Pancreas (tissue), 10 donors: ENCODE data around the gene RASA3. TPM values are rescaled to one million over a fixed set of nuclear protein-coding genes. Genes with fewer than 3 reads are reported as not detected.

ENCODE experiments used
- ATAC-seq, 4 donors: fragments of 200-7000 bp; cut with Tn5 transposase; one replicate each; pipeline versions ENCODE4 v1.8.0 to v1.9.1; 2020; ENCODE audit warnings: mild to moderate bottlenecking in 4 of 4, moderate library complexity in 4 of 4
- DNase-seq, 6 donors: peaks; one replicate each; pipeline ENCODE4 v3.0.0-alpha.2; 2020
- FAIRE-seq: peaks from 2 replicates; lab custom pipeline; 2012; peaks lifted over from hg19 to GRCh38; lab: Jason Lieb, UNC
- H3K27ac ChIP-seq, 4 donors: fragments of 200-600 bp; sonication (generic); 1 replicate in 3 of 4; 2 replicates in 1 of 4; pipeline versions ENCODE4 v1.5.0 to v1.8.0; 2020
- H3K27me3 ChIP-seq, 4 donors: fragments of 200-600 bp; one replicate each; pipeline ENCODE4 v1.8.0; 2021
- H3K36me3 ChIP-seq, 3 donors: fragments of 200-600 bp; sonication (generic) in 1 of 3; one replicate each; pipeline versions ENCODE4 v1.5.0 to v1.8.0; 2020 to 2021
- H3K4me1 ChIP-seq, 3 donors: fragments of 200-600 bp; one replicate each; pipeline ENCODE4 v1.8.0; 2021
- H3K4me3 ChIP-seq, 4 donors: fragments of 200-600 bp; sonication (generic) in 2 of 4; one replicate each; pipeline versions ENCODE4 v1.5.0 to v1.8.0; 2020 to 2021
- H3K9me3 ChIP-seq, 4 donors: fragments of 200-600 bp; one replicate each; pipeline ENCODE4 v1.8.0; 2021
- CTCF ChIP-seq, 4 donors: fragments of 200-600 bp; sonication (generic) in 3 of 4; IDR thresholded peaks; one replicate each; pipeline versions ENCODE4 v1.5.0 to v1.8.0; 2021; ENCODE audit warnings: antibody characterized with exemption in 4 of 4
- WGBS, 2 donors: extraction: QIAGEN DNeasy Blood & Tissue Kit; methylation state at CpG; one replicate each; pipeline ENCODE4 v1.1.7; 2013; 5-methylcytosine and 5-hydroxymethylcytosine counted together
- intact Hi-C, 3 donors: fragments of 100-400 bp; cut with DNase I; formaldehyde crosslinking; loops; one replicate each; pipeline versions ENCODE4 v1.11.1 to v1.14.2; 2022
- polyA plus RNA-seq, 2 donors: library from polyadenylated mRNA; stranded (reverse); fragments of 200-250 nt; gene quantifications; one replicate each; pipeline ENCODE4 v1.2.3, GENCODE V29; 2013
- total RNA-seq, 6 donors: library from RNA; stranded (reverse); fragmentation: NEBNext Ultra II Directional in 4 of 6; extraction: Animal tissue kit (Norgen Biotek cat#: 25700) in 4 of 6; gene quantifications; one replicate each; pipeline versions ENCODE4 v1.2.1 to v1.2.4, GENCODE V29; 2021 to 2023
- donor health status: healthy with polysubstance abuse.
- donor health status: DM: no; HTN: no; CAD: no; lungs with moderate emphysema.
- donor health status: DM: no; HTN: no; CAD: no.
- donor health status: control.
- donor health status: control.
- donor health status: Bipolar disorder and iron deficiency.
- donor health status: DM: yes; HTN: yes; CAD: no.
- donor health status: DM: no; HTN: no; CAD: no.
- donor health status: DM: no; HTN: no; CAD: no.
- donor health status: DM: yes; HTN: yes; CAD: no.

RASA3 gene
- total and polyA plus RNA-seq, 8 donors: 5.7 to 11.2 (median 9.1) TPM

- no peaks in the 10 kb centered on the region for H3K27me3 ChIP-seq
- no peaks in the 10 kb centered on the region for H3K9me3 ChIP-seq
- H3K36me3 ChIP-seq: no peaks in the 10 kb centered on the region
- DNase-seq (no peak), ATAC-seq (no peak), FAIRE-seq (no peak)
- no peak overlapping the region for H3K27ac ChIP-seq
- TF ChIP-seq CTCF (IDR thresholded peaks at IDR 0.05): no peak
- H3K4me3 ChIP-seq: no peak overlapping the region
- peaks cover 0 to 7% (median 0%) of the 10 kb centered on the region in 3 donors for H3K4me1 ChIP-seq
- intact Hi-C loops: loop anchor here in 1 of 3 donors (10.0 kb wide), 1 partner anchor 113 kb away; no protein-coding TSS in a partner anchor
- 64 to 80% methylated on average over 7 of the region's 7 CpGs for WGBS, 2 donors
These were observed 194.2 kb downstream of the RASA3 start for GRCh38 chr13:113938246-113938645.

- ATAC-seq (no peak), FAIRE-seq (no peak), DNase-seq (no peak)
- intact Hi-C loops: loop anchor here in 1 of 3 donors (10.0 kb wide), 1 partner anchor 113 kb away; no protein-coding TSS in a partner anchor
- WGBS, 2 donors: 50 to 63% methylated on average over 20 of the region's 20 CpGs
- Histone ChIP-seq H3K4me1 (peaks cover 0 to 7% (median 0%) of the 10 kb centered on the region in 3 donors), H3K36me3 (no peaks in the 10 kb centered on the region), H3K27me3 (no peaks in the 10 kb centered on the region), H3K4me3 (no peak overlapping the region), H3K9me3 (no peaks in the 10 kb centered on the region), H3K27ac (no peak overlapping the region)
- no peak for TF ChIP-seq CTCF (IDR thresholded peaks at IDR 0.05)
These were observed 194.8 kb downstream of the RASA3 start for GRCh38 chr13:113937527-113938180.

- H3K4me3 ChIP-seq: no peak overlapping the region
- 65 to 83% methylated on average over 12 of the region's 12 CpGs for WGBS, 2 donors
- no peak for TF ChIP-seq CTCF (IDR thresholded peaks at IDR 0.05)
- ATAC-seq (no peak), FAIRE-seq (no peak), DNase-seq (peak in 1 of 6 donors; percentile 42)
- no peaks in the 10 kb centered on the region for H3K9me3 ChIP-seq
- peaks cover 0 to 7% (median 0%) of the 10 kb centered on the region in 3 donors for H3K4me1 ChIP-seq
- intact Hi-C loops: loop anchor here in 1 of 3 donors (10.0 kb wide), 1 partner anchor 112 kb away; no protein-coding TSS in a partner anchor
- no peak overlapping the region for H3K27ac ChIP-seq
- H3K36me3 ChIP-seq: no peaks in the 10 kb centered on the region
- H3K27me3 ChIP-seq: no peaks in the 10 kb centered on the region
These were observed 195.3 kb downstream of the RASA3 start for GRCh38 chr13:113937073-113937472.

- peak in 1 of 6 donors; percentile 26 for DNase-seq
- 76 to 84% methylated on average over 25 of the region's 25 CpGs for WGBS, 2 donors
These were observed 196.1 kb downstream of the RASA3 start for GRCh38 chr13:113936166-113936965.

More at GRCh38 chr13:113936166-113936965, 196.1 kb downstream of the RASA3 start:
- Histone ChIP-seq H3K4me3 (no peak overlapping the region), H3K36me3 (no peaks in the 10 kb centered on the region), H3K27me3 (no peaks in the 10 kb centered on the region), H3K9me3 (no peaks in the 10 kb centered on the region), H3K4me1 (peaks cover 0 to 7% (median 0%) of the 10 kb centered on the region in 3 donors), H3K27ac (no peak overlapping the region)
- TF ChIP-seq CTCF (IDR thresholded peaks at IDR 0.05): no peak
- no peak for FAIRE-seq
- intact Hi-C loops: loop anchor here in 1 of 3 donors (10.0 kb wide), 1 partner anchor 112 kb away; no protein-coding TSS in a partner anchor
- no peak for ATAC-seq
